H9 (cell line): Measurements from ENCODE around the gene CST5. TPM values are rescaled to one million over a fixed set of nuclear protein-coding genes. Genes with fewer than 3 reads are reported as not detected.

Source experiments
- DNase-seq: peaks from one replicate; pipeline ENCODE4 v3.0.0-alpha.2; 2017
- H2AFZ ChIP-seq: one replicate; pipeline ENCODE4 v1.6.1; 2013; ENCODE audit warnings: mild to moderate bottlenecking, low read length, control low read depth, moderate library complexity
- H2AK5ac ChIP-seq: 2 replicates; pipeline ENCODE4 v1.6.1; 2013; ENCODE audit warnings: low read length, control low read depth, mixed read lengths; ENCODE audit not compliant: insufficient read length
- H2BK120ac ChIP-seq: one replicate; pipeline ENCODE4 v1.6.1; 2013; ENCODE audit warnings: low read depth, mild to moderate bottlenecking, low read length, control low read depth, inconsistent platforms; ENCODE audit not compliant: poor library complexity, severe bottlenecking
- H2BK12ac ChIP-seq: 2 replicates; pipeline ENCODE4 v1.6.1; 2013; ENCODE audit warnings: low read length, control low read depth, mixed read lengths, low read depth; ENCODE audit not compliant: insufficient read length
- H2BK15ac ChIP-seq: 2 replicates; pipeline ENCODE4 v1.6.1; 2013; ENCODE audit warnings: low read depth, low read length, control low read depth
- H2BK20ac ChIP-seq: one replicate; pipeline ENCODE4 v1.6.1; 2013; ENCODE audit warnings: low read depth, mild to moderate bottlenecking, low read length, control low read depth, inconsistent platforms; ENCODE audit not compliant: poor library complexity, severe bottlenecking
- H2BK5ac ChIP-seq: 2 replicates; pipeline ENCODE4 v1.6.1; 2013; ENCODE audit warnings: low read length, control low read depth, mixed read lengths; ENCODE audit not compliant: insufficient read length
- H3K14ac ChIP-seq: 2 replicates; pipeline ENCODE4 v1.6.1; 2013; ENCODE audit warnings: low read length, control low read depth; ENCODE audit not compliant: insufficient read depth
- H3K18ac ChIP-seq: 2 replicates; pipeline ENCODE4 v1.6.1; 2013; ENCODE audit warnings: low read depth, mild to moderate bottlenecking, mixed read lengths, low read length, control low read depth; ENCODE audit not compliant: insufficient read length
- H3K23ac ChIP-seq: 2 replicates; pipeline ENCODE4 v1.6.1; 2013; ENCODE audit warnings: low read length, control low read depth, mixed read lengths, low read depth; ENCODE audit not compliant: insufficient read length
- H3K23me2 ChIP-seq: 2 replicates; pipeline ENCODE4 v1.6.1; 2013; ENCODE audit warnings: low read depth, mild to moderate bottlenecking, mixed read lengths, low read length, control low read depth; ENCODE audit not compliant: insufficient read length, poor library complexity, severe bottlenecking
- H3K27ac ChIP-seq: 2 replicates; pipeline ENCODE4 v1.5.1; 2013; ENCODE audit warnings: low read length, control low read depth, mixed read lengths, low read depth; ENCODE audit not compliant: insufficient read length
- H3K27me3 ChIP-seq: 2 replicates; pipeline ENCODE4 v1.6.1; 2013; ENCODE audit warnings: low read length, control low read depth, inconsistent platforms; ENCODE audit not compliant: insufficient read depth
- H3K4ac ChIP-seq: 2 replicates; pipeline ENCODE4 v1.6.1; 2013; ENCODE audit warnings: low read depth, mild to moderate bottlenecking, control low read depth, inconsistent platforms, low read length, moderate library complexity
- H3K4me1 ChIP-seq: 2 replicates; pipeline ENCODE4 v1.6.1; 2013; ENCODE audit warnings: low read length, control low read depth, inconsistent platforms; ENCODE audit not compliant: insufficient read depth
- H3K4me2 ChIP-seq: 2 replicates; pipeline ENCODE4 v1.6.1; 2013; ENCODE audit warnings: low read length, control low read depth, mixed read lengths; ENCODE audit not compliant: insufficient read length, insufficient read depth
- H3K56ac ChIP-seq: 2 replicates; pipeline ENCODE4 v1.6.1; 2013; ENCODE audit warnings: low read depth, mild to moderate bottlenecking, mixed read lengths, low read length, control low read depth; ENCODE audit not compliant: insufficient read length
- H3K79me1 ChIP-seq: 2 replicates; pipeline ENCODE4 v1.6.1; 2013; ENCODE audit warnings: low read depth, mild to moderate bottlenecking, moderate library complexity, low read length, control low read depth, inconsistent platforms; ENCODE audit not compliant: insufficient read depth, poor library complexity, severe bottlenecking
- H3K79me2 ChIP-seq: 2 replicates; pipeline ENCODE4 v1.6.1; 2013; ENCODE audit warnings: low read length, control low read depth, inconsistent platforms; ENCODE audit not compliant: insufficient read depth
- H3K9ac ChIP-seq: 2 replicates; pipeline ENCODE4 v1.6.1; 2013; ENCODE audit warnings: low read length, control low read depth, mixed read lengths; ENCODE audit not compliant: insufficient read length; ENCODE audit errors: extremely low read depth
- H3K9me3 ChIP-seq: one replicate; pipeline ENCODE4 v1.6.1; 2013; ENCODE audit warnings: low read depth, low read length, inconsistent platforms; ENCODE audit not compliant: control insufficient read depth
- H3T11ph ChIP-seq: one replicate; pipeline ENCODE4 v1.6.1; 2013; ENCODE audit warnings: mild to moderate bottlenecking, low read length, control low read depth, inconsistent platforms
- H4K20me1 ChIP-seq: one replicate; pipeline ENCODE4 v1.6.1; 2013; ENCODE audit not compliant: control insufficient read depth, insufficient read length, insufficient read depth
- H4K5ac ChIP-seq: 2 replicates; pipeline ENCODE4 v1.6.1; 2013; ENCODE audit warnings: low read depth, mild to moderate bottlenecking, mixed read lengths, low read length, control low read depth; ENCODE audit not compliant: insufficient read length
- H4K8ac ChIP-seq: replicated peaks from 2 replicates; pipeline ENCODE4 v1.6.1; 2013; ENCODE audit warnings: low read length, control low read depth, mixed read lengths, low read depth; ENCODE audit not compliant: insufficient read length
- H4K91ac ChIP-seq: 2 replicates; pipeline ENCODE4 v1.6.1; 2013; ENCODE audit warnings: low read depth, mild to moderate bottlenecking, moderate library complexity, mixed read lengths, low read length, control low read depth; ENCODE audit not compliant: insufficient read length
- H3K27ac Mint-ChIP-seq, 3 experiments: 2 replicates in 2 of 3; 3 replicates in 1 of 3; pipeline ENCODE4 v1.8.0; 2020 to 2021; ENCODE audit warnings: mixed read lengths in 3 of 3, mild to moderate bottlenecking in 1 of 3, moderate library complexity in 1 of 3
- H3K27me3 Mint-ChIP-seq: 2 replicates; pipeline ENCODE4 v1.8.0; 2021; ENCODE audit warnings: low read depth, mild to moderate bottlenecking, moderate library complexity, mixed read lengths
- H3K36me3 Mint-ChIP-seq, 3 experiments: 2 replicates in 2 of 3; 3 replicates in 1 of 3; pipeline ENCODE4 v1.8.0; 2020 to 2021; ENCODE audit warnings: low read depth in 3 of 3, mixed read lengths in 3 of 3; ENCODE audit not compliant: insufficient read depth in 1 of 3
- H3K4me1 Mint-ChIP-seq, 2 experiments: 2 replicates each; pipeline ENCODE4 v1.8.0; 2020; ENCODE audit warnings: mixed read lengths in 2 of 2
- H3K4me3 Mint-ChIP-seq, 2 experiments: 2 replicates in 1 of 2; 3 replicates in 1 of 2; pipeline ENCODE4 v1.8.0; 2020 to 2021; ENCODE audit warnings: mild to moderate bottlenecking in 2 of 2, mixed read lengths in 2 of 2, moderate library complexity in 1 of 2
- H3K9me3 Mint-ChIP-seq, 2 experiments: 2 replicates in 1 of 2; 3 replicates in 1 of 2; pipeline ENCODE4 v1.8.0; 2020; ENCODE audit warnings: mild to moderate bottlenecking in 2 of 2, mixed read lengths in 2 of 2, moderate library complexity in 1 of 2
- CTCF ChIP-seq: fragments of 200-600 bp; sonication (generic); conservative IDR thresholded peaks from 3 replicates; pipeline ENCODE4 v1.8.0; 2021; ENCODE audit warnings: antibody characterized with exemption, mild to moderate bottlenecking
- WGBS: extraction: QIAGEN DNeasy Blood & Tissue Kit; methylation state at CpG from one replicate; pipeline ENCODE4 v1.1.7; 2013; ENCODE audit warnings: missing lambda C conversion rate, low lambda C conversion rate, mixed read lengths; ENCODE audit not compliant: insufficient read length; ENCODE audit errors: extremely low coverage; 5-methylcytosine and 5-hydroxymethylcytosine counted together
- total RNA-seq: library from RNA; stranded (reverse); gene quantifications from 2 replicates; pipeline ENCODE4 v1.2.1, GENCODE V29; 2021

CST5 gene
- total RNA-seq, 1 experiment from 2014 or later, result not detected

DNA sequence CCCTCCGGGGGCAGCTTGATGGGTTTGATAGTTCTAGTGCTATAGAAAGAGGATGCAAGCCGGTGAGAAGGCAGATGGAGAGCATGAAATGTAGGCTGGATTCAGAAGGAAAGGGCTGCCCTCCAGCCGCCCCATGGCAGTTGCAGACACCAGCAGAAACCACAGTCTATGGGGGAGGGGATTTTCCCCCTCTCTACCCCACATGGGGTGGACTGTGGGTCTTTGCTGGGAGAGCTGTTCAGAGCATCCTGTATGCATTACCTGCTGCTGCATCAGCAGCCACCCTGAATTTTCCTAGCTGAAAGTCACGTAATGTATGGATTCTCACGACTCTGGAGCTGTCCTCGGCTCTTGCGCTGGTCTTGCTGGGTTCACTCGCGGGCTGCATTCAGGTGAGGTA is 48.8 kb upstream of the CST5 start:
- H3K27ac ChIP-seq, result no peak overlapping the region
- no peaks in the 10 kb centered on the region for H3K4me1 ChIP-seq
- no peak overlapping the region for H2BK120ac ChIP-seq
- H2AK5ac ChIP-seq, result no peak overlapping the region
- Mint-ChIP-seq H3K27me3 (peaks cover 9% of the 10 kb centered on the region), H3K36me3 (no peaks in the 10 kb centered on the region), H3K27ac (no peak overlapping the region; a peak in 1 of 7 replicates), H3K4me1 (peaks cover 8 to 9% of the 10 kb centered on the region in 2 experiments), H3K9me3 (peaks cover 3 to 9% of the 10 kb centered on the region in 2 experiments; a peak in 4 of 5 replicates), H3K4me3 (no peak overlapping the region)
- no peak overlapping the region for H2BK20ac ChIP-seq
- H3K18ac ChIP-seq, result no peak overlapping the region
- no peak for TF ChIP-seq CTCF
- no peak overlapping the region for H3T11ph ChIP-seq
- WGBS, result no CpG with 5 or more reads among the region's 9 CpGs
- no peaks in the 10 kb centered on the region for H4K20me1 ChIP-seq
- no peak overlapping the region for H4K91ac ChIP-seq
- no peaks in the 10 kb centered on the region for H3K79me2 ChIP-seq
- no peak for DNase-seq
- H3K4ac ChIP-seq, result no peak overlapping the region
- no peak overlapping the region for H2AFZ ChIP-seq
- no peaks in the 10 kb centered on the region for H3K23me2 ChIP-seq
- H2BK15ac ChIP-seq, result no peak overlapping the region; the same call in 1 of the 2 replicates
- no peak overlapping the region for H4K5ac ChIP-seq
- no peak overlapping the region for H3K23ac ChIP-seq
- H3K14ac ChIP-seq, result no peak overlapping the region
- no peak overlapping the region for H2BK12ac ChIP-seq
- no peak overlapping the region for H2BK5ac ChIP-seq
- no peaks in the 10 kb centered on the region for H3K79me1 ChIP-seq
- H3K4me2 ChIP-seq, result no peak overlapping the region
- H3K9ac ChIP-seq, result no peak overlapping the region
- H3K9me3 ChIP-seq, result no peaks in the 10 kb centered on the region
- no peak overlapping the region for H3K56ac ChIP-seq
- no peaks in the 10 kb centered on the region for H3K27me3 ChIP-seq
- no peak overlapping the region for H4K8ac ChIP-seq
